Spleen (tissue), 11 donors: Measurements from ENCODE around the gene CEP350. TPM values are rescaled to one million over a fixed set of nuclear protein-coding genes. Genes with fewer than 3 reads are reported as not detected.

Experiments
- DNase-seq: peaks from one replicate; pipeline ENCODE4 v3.0.0-alpha.2; 2020
- H3K27ac ChIP-seq, 8 donors: fragments of 200-600 bp; sonication (generic) in 7 of 8; 1 replicate in 4 of 8; 2 replicates in 4 of 8; pipeline versions ENCODE4 v1.5.0 to v1.8.0; 2016 to 2021; ENCODE audit warnings: inconsistent platforms in 4 of 8, mild to moderate bottlenecking in 4 of 8, moderate library complexity in 1 of 8
- H3K27me3 ChIP-seq, 7 donors: fragments of 200-600 bp; sonication (generic) in 6 of 7; replicated peaks in 1 of 7; 1 replicate in 4 of 7; 2 replicates in 3 of 7; pipeline versions ENCODE4 v1.5.0 to v1.8.0; 2016 to 2021; ENCODE audit warnings: inconsistent platforms in 3 of 7, mild to moderate bottlenecking in 1 of 7
- H3K36me3 ChIP-seq, 6 donors: fragments of 200-600 bp; sonication (generic) in 5 of 6; 1 replicate in 4 of 6; 2 replicates in 2 of 6; pipeline versions ENCODE4 v1.5.0 to v1.8.0; 2016 to 2021; ENCODE audit warnings: inconsistent platforms in 2 of 6
- H3K4me1 ChIP-seq, 6 donors: fragments of 200-600 bp; sonication (generic) in 5 of 6; 1 replicate in 3 of 6; 2 replicates in 3 of 6; pipeline versions ENCODE4 v1.5.0 to v1.8.0; 2016 to 2021; ENCODE audit warnings: inconsistent platforms in 3 of 6
- H3K4me3 ChIP-seq, 8 donors: fragments of 200-600 bp; sonication (generic) in 7 of 8; 1 replicate in 4 of 8; 2 replicates in 4 of 8; pipeline versions ENCODE4 v1.5.0 to v1.8.0; 2016 to 2021; ENCODE audit warnings: inconsistent platforms in 4 of 8, mild to moderate bottlenecking in 4 of 8, moderate library complexity in 2 of 8
- H3K9me3 ChIP-seq, 8 donors: fragments of 200-600 bp; sonication (generic) in 7 of 8; 1 replicate in 4 of 8; 2 replicates in 4 of 8; pipeline versions ENCODE4 v1.5.0 to v1.8.0; 2016 to 2021; ENCODE audit warnings: inconsistent platforms in 4 of 8
- POLR2A ChIP-seq, 3 donors: fragments of 450-650 bp; IDR thresholded peaks; one replicate each; pipeline ENCODE4 v1.5.1; 2017; ENCODE audit warnings: antibody characterized with exemption in 3 of 3, mild to moderate bottlenecking in 1 of 3
- POLR2AphosphoS5 ChIP-seq, 3 donors: sonication (generic); formaldehyde crosslinking; IDR thresholded peaks; one replicate each; pipeline ENCODE4 v1.5.1; 2017; ENCODE audit warnings: antibody characterized with exemption in 3 of 3
- WGBS, 5 donors: extraction: QIAGEN DNeasy Blood & Tissue Kit in 3 of 5; methylation state at CpG; one replicate each; pipeline versions ENCODE4 v1.1.5 to v1.1.7; 2013 to 2018; 5-methylcytosine and 5-hydroxymethylcytosine counted together
- intact Hi-C: fragments of 100-400 bp; cut with DNase I; formaldehyde crosslinking; loops from one replicate; pipeline ENCODE4 v1.15.0; 2023; ENCODE audit warnings: low total_unique reads
- polyA plus RNA-seq, 3 donors: library from polyadenylated mRNA; stranded (reverse); fragments of 200-250 nt; gene quantifications; one replicate each; pipeline ENCODE4 v1.2.1, GENCODE V29; 2013
- total RNA-seq, 7 donors: library from RNA; depleted of rRNA in 3 of 7; stranded (reverse); fragments of >200 nt in 3 of 7; fragmentation: NEBNext Ultra II Directional in 4 of 7; extraction: Animal tissue kit (Norgen Biotek cat#: 25700) in 4 of 7; gene quantifications; one replicate each; pipeline versions ENCODE4 v1.1.0 to v1.2.1, GENCODE V29; 2016 to 2021
- TF ChIP-seq, protein P1 (sequence below), 11 experiments: fragments of 200-600 bp in 7 of 11; fragments of 450-650 bp in 4 of 11; sonication (generic) in 4 of 11; IDR thresholded peaks in 8 of 11; conservative IDR thresholded peaks in 3 of 11; 1 replicate in 7 of 11; 2 replicates in 4 of 11; pipeline versions ENCODE4 v1.4.0 to v1.8.0; 2016 to 2021; ENCODE audit warnings: antibody characterized with exemption in 11 of 11, inconsistent platforms in 4 of 11, mild to moderate bottlenecking in 1 of 11
- donor health status: healthy with polysubstance abuse.
- donor health status: DM: no; HTN: no; CAD: no; lungs with moderate emphysema.
- donor health status: DM: no; HTN: no; CAD: no.
- donor health status: Bipolar disorder and iron deficiency.
- donor health status: healthy.
- donor health status: DM: no; HTN: no; CAD: no.
- donor health status: DM: yes; HTN: yes; CAD: no.

Gene CEP350
- total and polyA plus RNA-seq, 10 donors, result 3.5 to 89.2 (median 66.0) TPM

DNA sequence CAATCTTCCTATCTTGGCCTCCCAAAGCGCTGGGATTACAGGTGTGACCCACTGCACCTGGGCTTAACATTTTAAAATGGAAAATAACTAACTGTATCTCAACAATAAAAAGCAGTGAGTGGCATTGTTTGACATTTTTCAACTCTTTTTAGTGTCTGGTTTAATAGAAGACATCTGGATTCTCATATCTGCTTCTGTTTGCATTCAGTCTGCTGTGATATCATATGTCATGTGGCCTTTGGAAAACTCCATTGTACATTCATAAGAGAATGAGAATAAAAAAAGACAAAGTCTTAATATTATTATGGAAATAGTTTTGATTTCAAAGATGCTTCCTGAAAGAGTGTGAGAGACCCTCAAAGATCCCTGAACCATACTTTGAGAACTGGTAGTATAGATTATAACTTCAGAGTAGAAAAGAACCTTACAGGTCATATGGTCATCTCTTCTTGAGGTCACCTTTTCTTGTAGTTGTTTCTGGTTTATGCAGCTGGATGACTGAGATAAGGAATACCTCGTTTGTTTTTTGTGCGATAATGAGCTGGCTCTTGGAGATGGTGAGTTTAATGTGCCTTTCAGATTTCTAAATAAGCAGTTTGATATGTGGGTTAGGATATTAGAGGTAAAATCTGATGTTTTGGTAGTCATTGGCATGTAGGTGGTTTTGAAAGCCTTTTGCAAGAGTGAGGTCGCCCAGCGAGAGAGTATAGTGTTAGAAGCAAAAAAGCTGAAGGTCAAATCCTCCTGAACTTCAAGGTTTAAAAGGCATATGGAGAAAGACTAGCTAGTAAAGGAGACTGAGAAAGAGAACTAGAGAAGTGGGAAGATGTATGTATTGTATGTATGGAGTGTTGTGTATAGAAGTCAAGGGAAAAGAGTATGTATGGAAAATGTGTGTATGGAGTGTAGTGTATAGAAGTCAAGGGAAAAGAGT, 17.2 kb downstream of the CEP350 start:
- Histone ChIP-seq H3K4me1 (peaks cover 12 to 91% (median 71%) of the 10 kb centered on the region in 6 donors), H3K9me3 (peaks cover 0 to 8% (median 7%) of the 10 kb centered on the region in 8 donors), H3K27me3 (no peaks in the 10 kb centered on the region), H3K27ac (peak overlapping the region in 1 of 8 donors; percentile 72), H3K4me3 (no peak overlapping the region), H3K36me3 (peaks cover 0 to 11% (median 0%) of the 10 kb centered on the region in 6 donors)
- intact Hi-C loops, result no loop called here
- WGBS, 5 donors, result 63 to 86% (median 75%) methylated on average over 5 of the region's 5 CpGs
- TF ChIP-seq POLR2A (IDR thresholded peaks at IDR 0.05) (no peak), POLR2AphosphoS5 (IDR thresholded peaks at IDR 0.05) (no peak)
- TF ChIP-seq, protein P1, sequence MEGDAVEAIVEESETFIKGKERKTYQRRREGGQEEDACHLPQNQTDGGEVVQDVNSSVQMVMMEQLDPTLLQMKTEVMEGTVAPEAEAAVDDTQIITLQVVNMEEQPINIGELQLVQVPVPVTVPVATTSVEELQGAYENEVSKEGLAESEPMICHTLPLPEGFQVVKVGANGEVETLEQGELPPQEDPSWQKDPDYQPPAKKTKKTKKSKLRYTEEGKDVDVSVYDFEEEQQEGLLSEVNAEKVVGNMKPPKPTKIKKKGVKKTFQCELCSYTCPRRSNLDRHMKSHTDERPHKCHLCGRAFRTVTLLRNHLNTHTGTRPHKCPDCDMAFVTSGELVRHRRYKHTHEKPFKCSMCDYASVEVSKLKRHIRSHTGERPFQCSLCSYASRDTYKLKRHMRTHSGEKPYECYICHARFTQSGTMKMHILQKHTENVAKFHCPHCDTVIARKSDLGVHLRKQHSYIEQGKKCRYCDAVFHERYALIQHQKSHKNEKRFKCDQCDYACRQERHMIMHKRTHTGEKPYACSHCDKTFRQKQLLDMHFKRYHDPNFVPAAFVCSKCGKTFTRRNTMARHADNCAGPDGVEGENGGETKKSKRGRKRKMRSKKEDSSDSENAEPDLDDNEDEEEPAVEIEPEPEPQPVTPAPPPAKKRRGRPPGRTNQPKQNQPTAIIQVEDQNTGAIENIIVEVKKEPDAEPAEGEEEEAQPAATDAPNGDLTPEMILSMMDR (IDR thresholded peaks at IDR 0.05 in 8 of 11, conservative IDR thresholded peaks at IDR 0.05 in 3 of 11), result no peak
- DNase-seq, result no peak

DNA sequence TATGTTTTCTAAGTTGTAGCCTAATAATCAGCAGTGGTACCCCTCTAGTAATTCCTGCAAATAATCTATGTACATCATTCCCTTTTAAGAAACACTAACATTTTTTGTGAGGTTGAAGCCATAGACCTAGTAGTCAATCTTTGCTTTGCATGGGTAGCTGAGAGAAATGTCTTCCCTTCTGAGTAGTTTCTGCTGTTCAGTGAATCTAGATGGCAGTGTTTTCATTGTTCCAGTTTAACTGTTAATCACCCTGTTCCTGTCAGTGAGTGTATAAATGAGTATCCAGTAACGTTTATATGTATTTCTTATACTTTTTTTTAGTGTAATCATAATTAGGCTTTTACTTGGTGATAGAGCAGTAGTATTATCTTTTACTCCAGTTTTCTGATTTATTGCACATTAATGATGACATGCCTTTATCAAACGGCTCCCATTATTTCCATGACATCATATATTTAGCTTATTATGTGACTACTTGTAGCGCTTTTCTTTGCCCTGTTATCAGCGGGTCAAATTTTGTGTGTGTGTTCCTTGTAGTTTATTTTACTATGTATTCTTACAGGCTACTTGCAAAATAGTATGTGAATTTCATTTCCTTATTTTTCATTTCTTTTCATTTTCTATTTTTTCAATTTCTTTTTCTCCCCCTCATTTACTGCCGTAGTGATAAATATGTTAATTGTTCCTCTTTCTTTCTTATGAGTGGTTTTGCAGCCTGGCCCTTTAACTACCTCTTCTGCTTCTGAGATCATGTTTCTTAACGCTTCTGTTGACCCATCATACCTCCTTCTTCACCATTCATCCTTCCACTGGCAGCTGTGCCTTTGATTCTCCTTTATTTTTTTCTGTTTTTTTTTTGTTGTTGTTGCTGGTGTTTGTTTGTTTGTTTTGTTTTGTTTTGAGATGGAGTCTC, 18.8 kb downstream of the CEP350 start:
- Histone ChIP-seq H3K27me3 (no peaks in the 10 kb centered on the region), H3K27ac (peak overlapping the region in 1 of 8 donors; percentile 29), H3K4me1 (peaks cover 12 to 97% (median 74%) of the 10 kb centered on the region in 6 donors), H3K4me3 (no peak overlapping the region), H3K36me3 (peaks cover 0 to 11% (median 0%) of the 10 kb centered on the region in 6 donors), H3K9me3 (no peaks in the 10 kb centered on the region)
- 59 to 76% (median 66%) methylated on average over 6 of the region's 6 CpGs for WGBS, 5 donors
- DNase-seq, result no peak
- TF ChIP-seq POLR2AphosphoS5 (IDR thresholded peaks at IDR 0.05), result no peak
- intact Hi-C loops, result no loop called here

DNA sequence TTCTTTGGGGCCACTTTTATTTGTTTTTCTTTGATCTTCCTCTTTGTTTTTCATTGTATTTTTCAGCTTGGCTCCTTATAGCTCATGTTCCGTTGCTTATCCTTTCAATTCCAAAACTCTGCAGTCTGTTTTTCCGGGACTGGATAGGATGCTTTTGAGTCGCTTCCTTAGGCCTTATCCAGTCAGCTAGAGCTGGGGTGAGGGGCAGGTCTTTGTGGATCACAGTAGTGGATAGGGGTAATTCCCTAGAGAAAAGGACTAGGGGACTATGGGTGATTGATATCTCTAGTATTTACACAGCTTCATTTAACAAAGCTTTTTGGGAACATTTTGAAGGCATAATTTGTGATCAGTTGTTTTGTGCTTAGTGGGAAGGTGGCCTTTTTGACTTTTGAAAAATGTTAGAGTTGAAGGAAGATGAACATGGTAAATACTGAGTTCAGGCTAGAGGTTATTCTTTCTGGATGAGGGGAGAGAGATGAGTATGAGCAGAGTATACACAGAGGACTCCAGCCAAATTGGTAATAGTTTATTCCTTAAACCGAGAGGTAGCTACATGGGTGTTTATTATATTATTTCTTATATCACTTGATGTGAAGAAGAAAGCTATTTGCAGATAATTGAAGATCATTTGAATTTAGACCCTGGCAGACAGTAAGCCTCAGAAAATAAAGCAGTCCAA, 22.5 kb downstream of the CEP350 start:
- H3K36me3 ChIP-seq, result peaks cover 0 to 4% (median 0%) of the 10 kb centered on the region in 6 donors
- intact Hi-C loops, result no loop called here
- peaks cover 0 to 10% (median 0%) of the 10 kb centered on the region in 8 donors for H3K9me3 ChIP-seq
- 90 to 93% (median 92%) methylated on average over 4 of the region's 4 CpGs for WGBS, 5 donors
- no peak for DNase-seq
- no peak overlapping the region for H3K4me3 ChIP-seq
- no peaks in the 10 kb centered on the region for H3K27me3 ChIP-seq
- peak overlapping the region in 1 of 8 donors; percentile 10 for H3K27ac ChIP-seq
- no peak for TF ChIP-seq POLR2AphosphoS5 (IDR thresholded peaks at IDR 0.05)
- TF ChIP-seq, protein P1 (IDR thresholded peaks at IDR 0.05 in 8 of 11, conservative IDR thresholded peaks at IDR 0.05 in 3 of 11), result no peak
- TF ChIP-seq POLR2A (IDR thresholded peaks at IDR 0.05), result no peak
- peaks cover 7 to 86% (median 42%) of the 10 kb centered on the region in 6 donors for H3K4me1 ChIP-seq
